HFF-Myc (cell line): ENCODE measurements around the gene EHD4.

Source experiments
- DNase-seq: peaks from one replicate; pipeline ENCODE4 v3.0.0-alpha.2; 2011; ENCODE audit warnings: low read depth; ENCODE audit errors: extremely low read depth
- H3K4me3 ChIP-seq: replicated peaks from 2 replicates; pipeline ENCODE4 v1.5.1; 2011; ENCODE audit warnings: low read depth, mild to moderate bottlenecking, control low read depth, low read length
- CTCF ChIP-seq: IDR thresholded peaks from 2 replicates; pipeline ENCODE4 v1.5.1; 2012; ENCODE audit warnings: mild to moderate bottlenecking, low read depth, low read length, control low read depth; ENCODE audit errors: missing control alignments

Gene EHD4

GRCh38 chr15:42012928-42013482 lies 40.6 kb upstream of the EHD4 start:
- no peak for DNase-seq
- H3K4me3 ChIP-seq, result no peak overlapping the region
- no peak for TF ChIP-seq CTCF

GRCh38 chr15:42012241-42012640 lies 39.9 kb upstream of the EHD4 start:
- H3K4me3 ChIP-seq, result no peak overlapping the region
- no peak for DNase-seq
- TF ChIP-seq CTCF, result no peak

- no peak overlapping the region for H3K4me3 ChIP-seq
- DNase-seq, result no peak
- no peak for TF ChIP-seq CTCF
These were observed 38.7 kb upstream of the EHD4 start for GRCh38 chr15:42011074-42011473.

GRCh38 chr15:42010434-42010833 lies 38.1 kb upstream of the EHD4 start:
- H3K4me3 ChIP-seq, result no peak overlapping the region
- DNase-seq, result no peak
- TF ChIP-seq CTCF, result no peak

GRCh38 chr15:42009474-42009873 lies 37.1 kb upstream of the EHD4 start:
- no peak for DNase-seq
- no peak for TF ChIP-seq CTCF
- no peak overlapping the region for H3K4me3 ChIP-seq

GRCh38 chr15:42009022-42009421 lies 36.7 kb upstream of the EHD4 start:
- no peak for DNase-seq
- TF ChIP-seq CTCF, result no peak
- no peak overlapping the region for H3K4me3 ChIP-seq

- no peak for TF ChIP-seq CTCF
- no peak for DNase-seq
- no peak overlapping the region for H3K4me3 ChIP-seq
These were observed 35.0 kb upstream of the EHD4 start for GRCh38 chr15:42007386-42007785.
